Kidney (tissue), 14 donors: Measurements from ENCODE around the gene PHLDB3. TPM values are rescaled to one million over a fixed set of nuclear protein-coding genes. Genes with fewer than 3 reads are reported as not detected.

ENCODE experiments used
- DNase-seq, 5 donors: peaks; one replicate each; pipeline ENCODE4 v3.0.0-alpha.2; 2013 to 2020
- FAIRE-seq: peaks from 2 replicates; lab custom pipeline; 2012; peaks lifted over from hg19 to GRCh38; lab: Jason Lieb, UNC
- H3K27ac ChIP-seq, 2 donors: one replicate each; pipeline ENCODE4 v1.7.0; 2013; ENCODE audit warnings: low read depth in 2 of 2, low read length in 2 of 2, inconsistent platforms in 1 of 2
- H3K27me3 ChIP-seq: one replicate; pipeline ENCODE4 v1.7.1; 2013; ENCODE audit warnings: low read length, inconsistent platforms; ENCODE audit not compliant: control insufficient read depth, insufficient read depth
- H3K36me3 ChIP-seq, 3 donors: one replicate each; pipeline versions ENCODE4 v1.7.0 to v1.7.1; 2013; ENCODE audit warnings: low read length in 3 of 3, control low read depth in 1 of 3, inconsistent platforms in 1 of 3; ENCODE audit not compliant: insufficient read depth in 3 of 3, control insufficient read depth in 2 of 3
- H3K4me1 ChIP-seq, 3 donors: one replicate each; pipeline versions ENCODE4 v1.7.0 to v1.7.1; 2013; ENCODE audit warnings: low read length in 3 of 3, inconsistent platforms in 1 of 3, low read depth in 1 of 3; ENCODE audit not compliant: control insufficient read depth in 2 of 3, insufficient read depth in 2 of 3
- H3K4me3 ChIP-seq, 3 donors: one replicate each; pipeline versions ENCODE4 v1.7.0 to v1.8.1; 2013; ENCODE audit warnings: low read length in 3 of 3, control low read depth in 1 of 3, inconsistent platforms in 1 of 3
- H3K9ac ChIP-seq, 3 donors: one replicate each; pipeline versions ENCODE4 v1.7.0 to v1.7.1; 2013; ENCODE audit warnings: low read length in 3 of 3, control low read depth in 1 of 3, inconsistent platforms in 1 of 3
- H3K9me3 ChIP-seq, 3 donors: one replicate each; pipeline versions ENCODE4 v1.7.0 to v1.7.1; 2013; ENCODE audit warnings: low read length in 3 of 3, control low read depth in 1 of 3, inconsistent platforms in 1 of 3; ENCODE audit not compliant: control insufficient read depth in 2 of 3, insufficient read depth in 1 of 3
- intact Hi-C: fragments of 100-400 bp; cut with DNase I; formaldehyde crosslinking; loops from one replicate; pipeline ENCODE4 v1.11.1; 2022
- polyA plus RNA-seq: library from polyadenylated mRNA; stranded (reverse); fragments of 350-450 nt; fragmentation: Illumina TruSeq; extraction: RNeasy Lipid Tissue Mini Kit (QIAGEN cat#74804); gene quantifications from one replicate; pipeline ENCODE4 v1.2.3, GENCODE V29; 2014; ENCODE audit warnings: low read depth, low replicate concordance; ENCODE audit not compliant: insufficient read depth
- total RNA-seq: library from RNA; stranded (reverse); fragmentation: NEBNext Ultra II Directional; extraction: Animal tissue kit (Norgen Biotek cat#: 25700); gene quantifications from one replicate; pipeline ENCODE4 v1.2.1, GENCODE V29; 2021
- TF ChIP-seq, protein P1 (sequence below): IDR thresholded peaks from 3 replicates; pipeline ENCODE4 v1.5.1; 2012; ENCODE audit warnings: mild to moderate bottlenecking, moderate library complexity, borderline replicate concordance; ENCODE audit not compliant: insufficient read depth; ENCODE audit errors: extremely low read depth
- donor health status: control.
- donor health status: control.
- donor health status: control.
- donor health status: control.
- donor health status: control.
- donor health status: DM: yes; HTN: yes; CAD: no.
- donor health status: Normal renal cell carcinoma (clear cell type).

Gene PHLDB3
- total and polyA plus RNA-seq, 2 donors from 2014 or later, result 8.2 to 10.8 TPM

GRCh38 chr19:43439709-43440063, 64.9 kb downstream of the PHLDB3 start:
- Histone ChIP-seq H3K36me3 (no peaks in the 10 kb centered on the region), H3K9ac (no peak overlapping the region), H3K27me3 (no peaks in the 10 kb centered on the region), H3K4me1 (peaks cover 0 to 2% (median 0%) of the 10 kb centered on the region in 3 donors), H3K27ac (no peak overlapping the region), H3K9me3 (no peaks in the 10 kb centered on the region), H3K4me3 (no peak overlapping the region)
- FAIRE-seq (no peak), DNase-seq (no peak)
- intact Hi-C loops, result no loop called here
- TF ChIP-seq, protein P1, sequence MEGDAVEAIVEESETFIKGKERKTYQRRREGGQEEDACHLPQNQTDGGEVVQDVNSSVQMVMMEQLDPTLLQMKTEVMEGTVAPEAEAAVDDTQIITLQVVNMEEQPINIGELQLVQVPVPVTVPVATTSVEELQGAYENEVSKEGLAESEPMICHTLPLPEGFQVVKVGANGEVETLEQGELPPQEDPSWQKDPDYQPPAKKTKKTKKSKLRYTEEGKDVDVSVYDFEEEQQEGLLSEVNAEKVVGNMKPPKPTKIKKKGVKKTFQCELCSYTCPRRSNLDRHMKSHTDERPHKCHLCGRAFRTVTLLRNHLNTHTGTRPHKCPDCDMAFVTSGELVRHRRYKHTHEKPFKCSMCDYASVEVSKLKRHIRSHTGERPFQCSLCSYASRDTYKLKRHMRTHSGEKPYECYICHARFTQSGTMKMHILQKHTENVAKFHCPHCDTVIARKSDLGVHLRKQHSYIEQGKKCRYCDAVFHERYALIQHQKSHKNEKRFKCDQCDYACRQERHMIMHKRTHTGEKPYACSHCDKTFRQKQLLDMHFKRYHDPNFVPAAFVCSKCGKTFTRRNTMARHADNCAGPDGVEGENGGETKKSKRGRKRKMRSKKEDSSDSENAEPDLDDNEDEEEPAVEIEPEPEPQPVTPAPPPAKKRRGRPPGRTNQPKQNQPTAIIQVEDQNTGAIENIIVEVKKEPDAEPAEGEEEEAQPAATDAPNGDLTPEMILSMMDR, result no peak

- TF ChIP-seq, protein P1, result no peak
- intact Hi-C loops, result no loop called here
- no peaks in the 10 kb centered on the region for H3K9me3 ChIP-seq
- DNase-seq (no peak), FAIRE-seq (no peak)
- no peak overlapping the region for H3K9ac ChIP-seq
- H3K36me3 ChIP-seq, result no peaks in the 10 kb centered on the region
- no peaks in the 10 kb centered on the region for H3K27me3 ChIP-seq
- peaks cover 0 to 2% (median 0%) of the 10 kb centered on the region in 3 donors for H3K4me1 ChIP-seq
- no peak overlapping the region for H3K4me3 ChIP-seq
- H3K27ac ChIP-seq, result peak overlapping the region in 1 of 2 donors; percentile 13
Observed at GRCh38 chr19:43439032-43439708, 65.4 kb downstream of the PHLDB3 start.

DNA sequence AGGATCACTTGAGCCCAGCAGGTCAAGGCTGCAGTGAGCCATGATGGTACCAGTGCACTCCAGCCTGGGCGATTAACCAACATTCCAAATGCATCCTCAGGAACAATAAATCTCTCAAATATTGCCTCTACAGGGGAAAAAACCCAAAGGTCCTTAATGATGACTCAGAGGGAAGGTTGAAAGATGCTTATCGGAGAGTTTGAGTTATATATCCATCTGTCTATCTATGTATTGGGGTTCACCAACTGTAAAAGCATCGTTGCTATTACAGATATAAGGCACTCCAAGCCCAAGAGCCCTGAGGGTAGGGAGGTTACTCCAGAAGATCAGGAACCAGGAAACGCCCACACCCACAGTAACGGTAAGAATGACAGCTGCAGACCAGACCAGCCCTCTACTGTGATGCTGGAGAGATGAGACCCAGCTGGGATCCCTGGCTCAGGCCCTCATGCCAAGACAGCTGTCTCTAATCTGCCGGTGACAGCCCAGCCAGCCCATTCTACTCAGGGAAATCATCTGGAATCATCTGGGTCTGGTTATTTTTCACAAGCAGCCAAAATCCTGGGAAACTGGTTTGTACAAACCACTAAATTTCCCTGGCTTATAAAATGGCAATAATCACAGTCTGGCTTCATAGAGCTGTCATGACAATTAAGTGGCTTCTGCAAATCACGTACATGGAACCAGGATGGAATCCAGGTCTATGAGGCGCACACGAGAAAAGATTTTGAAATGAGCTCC, 66.1 kb downstream of the PHLDB3 start:
- Histone ChIP-seq H3K9me3 (no peaks in the 10 kb centered on the region), H3K27me3 (no peaks in the 10 kb centered on the region), H3K4me1 (peaks cover 0 to 2% (median 0%) of the 10 kb centered on the region in 3 donors), H3K4me3 (no peak overlapping the region), H3K27ac (peak overlapping the region in 1 of 2 donors; percentile 42), H3K36me3 (no peaks in the 10 kb centered on the region), H3K9ac (no peak overlapping the region)
- DNase-seq (peak; percentile 69 to 88 (median 77)), FAIRE-seq (no peak)
- intact Hi-C loops, result no loop called here
- TF ChIP-seq, protein P1, result no peak
